Lung (tissue), 12 donors: Measurements from ENCODE around the gene C1orf53. TPM values are rescaled to one million over a fixed set of nuclear protein-coding genes. Genes with fewer than 3 reads are reported as not detected.

ENCODE experiments used
- ATAC-seq: fragments of 200-7000 bp; cut with Tn5 transposase; one replicate; pipeline ENCODE4 v1.9.1; 2020; ENCODE audit warnings: moderate number of reproducible peaks; ENCODE audit not compliant: insufficient read depth, low FRiP score
- DNase-seq, 3 donors: peaks; one replicate each; pipeline ENCODE4 v3.0.0-alpha.2; 2013 to 2017
- H3K27ac ChIP-seq, 2 donors: one replicate each; pipeline ENCODE4 v1.5.1; 2013; ENCODE audit warnings: mild to moderate bottlenecking in 2 of 2, moderate library complexity in 2 of 2, control low read depth in 1 of 2, inconsistent platforms in 1 of 2, low read depth in 1 of 2, low read length in 1 of 2
- H3K27me3 ChIP-seq, 3 donors: one replicate each; pipeline ENCODE4 v1.5.1; 2013; ENCODE audit warnings: low read length in 2 of 3; ENCODE audit not compliant: control insufficient read depth in 3 of 3, insufficient read depth in 3 of 3
- H3K36me3 ChIP-seq, 4 donors: one replicate each; pipeline ENCODE4 v1.5.1; 2013; ENCODE audit warnings: low read length in 4 of 4, mild to moderate bottlenecking in 1 of 4, moderate library complexity in 1 of 4; ENCODE audit not compliant: control insufficient read depth in 4 of 4, insufficient read depth in 4 of 4
- H3K4me1 ChIP-seq, 5 donors: one replicate each; pipeline ENCODE4 v1.5.1; 2013; ENCODE audit warnings: low read length in 5 of 5, mild to moderate bottlenecking in 2 of 5, moderate library complexity in 1 of 5; ENCODE audit not compliant: control insufficient read depth in 5 of 5, insufficient read depth in 5 of 5
- H3K4me3 ChIP-seq: one replicate; pipeline ENCODE4 v1.5.1; 2013; ENCODE audit warnings: mild to moderate bottlenecking, control low read depth, moderate library complexity
- H3K9ac ChIP-seq, 2 donors: one replicate each; pipeline ENCODE4 v1.5.1; 2013; ENCODE audit warnings: low read length in 2 of 2, control low read depth in 1 of 2; ENCODE audit not compliant: insufficient read depth in 1 of 2
- H3K9me3 ChIP-seq, 4 donors: one replicate each; pipeline ENCODE4 v1.5.1; 2013; ENCODE audit warnings: low read length in 3 of 4, mild to moderate bottlenecking in 1 of 4, moderate library complexity in 1 of 4; ENCODE audit not compliant: control insufficient read depth in 4 of 4, insufficient read depth in 3 of 4
- CTCF ChIP-seq: IDR thresholded peaks from 2 replicates; pipeline ENCODE4 v1.5.1; 2012; ENCODE audit warnings: mild to moderate bottlenecking; ENCODE audit errors: control extremely low read depth, extremely low read depth
- WGBS, 2 donors: extraction: QIAGEN DNeasy Blood & Tissue Kit; methylation state at CpG; one replicate each; pipeline ENCODE4 v1.1.7; 2013; 5-methylcytosine and 5-hydroxymethylcytosine counted together
- polyA plus RNA-seq, 2 donors: library from polyadenylated mRNA; stranded (reverse); fragments of 200-250 nt; gene quantifications; one replicate each; pipeline ENCODE4 v1.2.1, GENCODE V29; 2013
- total RNA-seq, 2 donors: library from RNA; depleted of rRNA in 1 of 2; stranded (reverse); fragments of >200 nt in 1 of 2; gene quantifications; one replicate each; pipeline ENCODE4 v1.2.1, GENCODE V29; 2014 to 2021
- donor health status: control.
- donor health status: control.
- donor health status: Bipolar disorder and iron deficiency.
- donor health status: healthy.
- donor health status: DM: yes; HTN: yes; CAD: no.

Gene C1orf53
- total and polyA plus RNA-seq, 4 donors: 3.6 to 23.7 (median 7.4) TPM

- 78 to 80% methylated on average over 3 of the region's 3 CpGs for WGBS, 2 donors
- Histone ChIP-seq H3K9me3 (no peaks in the 10 kb centered on the region), H3K36me3 (no peaks in the 10 kb centered on the region), H3K4me1 (no peaks in the 10 kb centered on the region), H3K27ac (no peak overlapping the region), H3K27me3 (no peaks in the 10 kb centered on the region), H3K4me3 (no peak overlapping the region), H3K9ac (no peak overlapping the region)
- TF ChIP-seq CTCF: no peak
- DNase-seq (peak in 2 of 3 donors; percentile 28 to 58), ATAC-seq (no peak)
Measured at GRCh38 chr1:197862221-197862620, 40.2 kb upstream of the C1orf53 start.

- TF ChIP-seq CTCF: no peak
- H3K27ac ChIP-seq: no peak overlapping the region
- no peak overlapping the region for H3K9ac ChIP-seq
- H3K36me3 ChIP-seq: no peaks in the 10 kb centered on the region
- no peaks in the 10 kb centered on the region for H3K4me1 ChIP-seq
- ATAC-seq (no peak), DNase-seq (no peak)
- H3K27me3 ChIP-seq: no peaks in the 10 kb centered on the region
- no peak overlapping the region for H3K4me3 ChIP-seq
- H3K9me3 ChIP-seq: no peaks in the 10 kb centered on the region
Measured at GRCh38 chr1:197862671-197863070, 39.8 kb upstream of the C1orf53 start.

GRCh38 chr1:197865809-197866208 is 36.6 kb upstream of the C1orf53 start:
- no peaks in the 10 kb centered on the region for H3K9me3 ChIP-seq
- no peak overlapping the region for H3K27ac ChIP-seq
- H3K4me3 ChIP-seq: no peak overlapping the region
- H3K9ac ChIP-seq: no peak overlapping the region
- DNase-seq: no peak
- TF ChIP-seq CTCF: no peak
- no peak for ATAC-seq
- no peaks in the 10 kb centered on the region for H3K4me1 ChIP-seq
- H3K36me3 ChIP-seq: no peaks in the 10 kb centered on the region
- WGBS, 2 donors: 78 to 92% methylated on average over 2 of the region's 2 CpGs
- H3K27me3 ChIP-seq: no peaks in the 10 kb centered on the region

- Histone ChIP-seq H3K27me3 (no peaks in the 10 kb centered on the region), H3K9me3 (peaks cover 0 to 3% (median 0%) of the 10 kb centered on the region in 4 donors), H3K4me3 (no peak overlapping the region), H3K36me3 (no peaks in the 10 kb centered on the region), H3K27ac (no peak overlapping the region), H3K4me1 (no peaks in the 10 kb centered on the region), H3K9ac (no peak overlapping the region)
- TF ChIP-seq CTCF: peak; percentile 31
- WGBS, 2 donors: 8 to 12% methylated on average over 7 of the region's 7 CpGs
- peak; percentile 81 for ATAC-seq
- DNase-seq: peak in 2 of 3 donors; percentile 38 to 55
Measured at GRCh38 chr1:197868751-197869489, 33.5 kb upstream of the C1orf53 start.
